Hepatocyte (in vitro differentiated cells): ENCODE results near the gene CMTM7. TPM values are rescaled to one million over a fixed set of nuclear protein-coding genes. Genes with fewer than 3 reads are reported as not detected.

ENCODE experiments used
- DNase-seq: peaks from one replicate; pipeline ENCODE4 v3.0.0-alpha.2; 2016; ENCODE audit warnings: low spot score
- H2AFZ ChIP-seq: fragments of 200-600 bp; sonication (generic); 2 replicates; pipeline ENCODE4 v1.6.0; 2016; ENCODE audit warnings: antibody characterized with exemption, mild to moderate bottlenecking
- H3K27ac ChIP-seq: fragments of 200-600 bp; sonication (generic); 2 replicates; pipeline ENCODE4 v1.5.1; 2016; ENCODE audit warnings: mild to moderate bottlenecking
- H3K27me3 ChIP-seq: fragments of 200-600 bp; sonication (generic); 2 replicates; pipeline ENCODE4 v1.6.1; 2016
- H3K36me3 ChIP-seq: fragments of 200-600 bp; sonication (generic); replicated peaks from 2 replicates; pipeline ENCODE4 v1.5.1; 2016; ENCODE audit warnings: low read depth; ENCODE audit not compliant: insufficient read depth
- H3K4me1 ChIP-seq: fragments of 200-600 bp; sonication (generic); 2 replicates; pipeline ENCODE4 v1.5.1; 2016; ENCODE audit warnings: mild to moderate bottlenecking, moderate library complexity; ENCODE audit not compliant: insufficient read depth
- H3K4me2 ChIP-seq: fragments of 200-600 bp; sonication (generic); 2 replicates; pipeline ENCODE4 v1.6.0; 2016
- H3K4me3 ChIP-seq: fragments of 200-600 bp; sonication (generic); 2 replicates; pipeline ENCODE4 v1.5.1; 2016; ENCODE audit warnings: mild to moderate bottlenecking
- H3K79me2 ChIP-seq: fragments of 200-600 bp; sonication (generic); 2 replicates; pipeline ENCODE4 v1.6.0; 2017; ENCODE audit warnings: mild to moderate bottlenecking
- H3K9me2 ChIP-seq: fragments of 200-600 bp; sonication (generic); replicated peaks from 2 replicates; pipeline ENCODE4 v1.6.0; 2017; ENCODE audit warnings: mild to moderate bottlenecking; ENCODE audit not compliant: insufficient read depth
- H3K9me3 ChIP-seq: fragments of 200-600 bp; sonication (generic); 2 replicates; pipeline ENCODE4 v1.5.1; 2016; ENCODE audit warnings: low read depth, mild to moderate bottlenecking
- H4K20me1 ChIP-seq: fragments of 200-600 bp; sonication (generic); 2 replicates; pipeline ENCODE4 v1.6.0; 2016; ENCODE audit warnings: mild to moderate bottlenecking; ENCODE audit not compliant: insufficient read depth, poor library complexity, severe bottlenecking
- EZH2 ChIP-seq: fragments of 200-600 bp; sonication (generic); IDR thresholded peaks from 2 replicates; pipeline ENCODE4 v1.6.1; 2016; ENCODE audit warnings: antibody characterized with exemption, mild to moderate bottlenecking, borderline replicate concordance
- EZH2phosphoT487 ChIP-seq: fragments of 200-600 bp; sonication (generic); IDR thresholded peaks from one replicate; pipeline ENCODE4 v1.6.1; 2018; ENCODE audit warnings: antibody characterized with exemption, mild to moderate bottlenecking, low read depth, moderate library complexity; ENCODE audit not compliant: unreplicated experiment, severe bottlenecking
- WGBS: methylation state at CpG from one replicate; pipeline ENCODE4 v1.1.6; 2016; ENCODE audit warnings: low lambda C conversion rate; ENCODE audit errors: missing lambda C conversion rate; 5-methylcytosine and 5-hydroxymethylcytosine counted together
- polyA plus RNA-seq: library from polyadenylated mRNA; unstranded; fragments of >200 nt; fragmentation: Nextera tagmentation; extraction: Ambion mirVana; gene quantifications from 2 replicates; pipeline ENCODE4 v1.2.1, GENCODE V29; 2016
- total RNA-seq: library from RNA; depleted of rRNA; stranded (reverse); fragments of >200 nt; gene quantifications from 2 replicates; pipeline ENCODE4 v1.2.3, GENCODE V29; 2014
- TF ChIP-seq, protein P1 (sequence below): fragments of 200-600 bp; sonication (generic); IDR thresholded peaks from 2 replicates; pipeline ENCODE4 v1.5.1; 2016; ENCODE audit warnings: antibody characterized with exemption, mild to moderate bottlenecking; ENCODE audit not compliant: poor library complexity

Gene CMTM7
- total and polyA plus RNA-seq, 2 experiments from 2014 or later, result 6.1 to 63.0 TPM

DNA sequence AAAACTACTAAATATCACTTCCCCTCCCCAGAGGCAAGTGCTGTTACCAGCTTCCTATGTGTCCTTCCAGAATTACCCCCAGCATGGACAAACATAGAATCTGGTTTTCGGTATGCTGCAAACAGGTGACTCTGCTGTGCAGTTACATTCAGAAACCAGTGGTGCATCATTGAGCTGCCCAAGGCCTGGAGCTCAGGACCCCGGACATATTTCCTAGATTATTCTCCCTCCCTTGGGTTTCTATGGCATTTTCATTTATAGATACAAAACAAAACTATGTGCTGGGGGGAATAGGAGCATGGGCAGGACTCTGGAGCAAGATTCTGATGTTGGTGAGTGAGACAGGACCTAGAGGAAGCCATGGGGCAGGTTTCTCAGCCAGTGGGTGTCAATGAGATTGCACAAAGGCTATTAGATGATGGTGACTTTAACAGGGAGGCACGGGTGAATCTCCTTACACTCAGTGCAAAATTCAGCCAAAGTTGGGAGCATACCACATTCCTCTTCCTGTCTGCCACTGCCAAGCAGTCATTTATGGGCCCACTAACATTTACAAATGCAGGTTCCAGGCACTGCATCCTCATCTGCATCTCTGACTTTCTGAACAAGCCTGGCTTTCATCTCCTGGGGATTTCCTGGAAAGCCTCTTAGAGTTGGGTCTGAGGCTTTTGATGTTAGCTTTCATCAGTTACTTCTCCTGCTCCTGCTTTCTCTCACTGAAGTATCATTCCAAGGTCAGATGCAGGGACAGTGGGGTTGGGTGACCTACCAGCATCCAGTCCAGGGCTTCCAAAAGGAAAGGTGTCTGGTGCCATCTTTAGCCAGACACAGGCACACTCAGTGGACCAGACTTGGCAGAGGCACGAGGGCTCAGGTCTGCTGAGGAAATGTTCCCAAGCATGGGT lies 44.5 kb downstream of the CMTM7 start:
- TF ChIP-seq, protein P1, sequence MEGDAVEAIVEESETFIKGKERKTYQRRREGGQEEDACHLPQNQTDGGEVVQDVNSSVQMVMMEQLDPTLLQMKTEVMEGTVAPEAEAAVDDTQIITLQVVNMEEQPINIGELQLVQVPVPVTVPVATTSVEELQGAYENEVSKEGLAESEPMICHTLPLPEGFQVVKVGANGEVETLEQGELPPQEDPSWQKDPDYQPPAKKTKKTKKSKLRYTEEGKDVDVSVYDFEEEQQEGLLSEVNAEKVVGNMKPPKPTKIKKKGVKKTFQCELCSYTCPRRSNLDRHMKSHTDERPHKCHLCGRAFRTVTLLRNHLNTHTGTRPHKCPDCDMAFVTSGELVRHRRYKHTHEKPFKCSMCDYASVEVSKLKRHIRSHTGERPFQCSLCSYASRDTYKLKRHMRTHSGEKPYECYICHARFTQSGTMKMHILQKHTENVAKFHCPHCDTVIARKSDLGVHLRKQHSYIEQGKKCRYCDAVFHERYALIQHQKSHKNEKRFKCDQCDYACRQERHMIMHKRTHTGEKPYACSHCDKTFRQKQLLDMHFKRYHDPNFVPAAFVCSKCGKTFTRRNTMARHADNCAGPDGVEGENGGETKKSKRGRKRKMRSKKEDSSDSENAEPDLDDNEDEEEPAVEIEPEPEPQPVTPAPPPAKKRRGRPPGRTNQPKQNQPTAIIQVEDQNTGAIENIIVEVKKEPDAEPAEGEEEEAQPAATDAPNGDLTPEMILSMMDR, result no peak
- TF ChIP-seq EZH2phosphoT487 (no peak), EZH2 (no peak)
- H3K79me2 ChIP-seq, result peaks cover 11% of the 10 kb centered on the region
- 71% methylated on average over 4 of the region's 4 CpGs for WGBS
- no peak overlapping the region for H3K27ac ChIP-seq
- no peak for DNase-seq
- no peaks in the 10 kb centered on the region for H4K20me1 ChIP-seq
- no peaks in the 10 kb centered on the region for H3K27me3 ChIP-seq
- no peak overlapping the region for H3K4me2 ChIP-seq
- no peaks in the 10 kb centered on the region for H3K4me1 ChIP-seq
- no peaks in the 10 kb centered on the region for H3K36me3 ChIP-seq
- no peak overlapping the region for H3K4me3 ChIP-seq
- H3K9me3 ChIP-seq, result no peaks in the 10 kb centered on the region
- H3K9me2 ChIP-seq, result no peaks in the 10 kb centered on the region
- no peak overlapping the region for H2AFZ ChIP-seq

DNA sequence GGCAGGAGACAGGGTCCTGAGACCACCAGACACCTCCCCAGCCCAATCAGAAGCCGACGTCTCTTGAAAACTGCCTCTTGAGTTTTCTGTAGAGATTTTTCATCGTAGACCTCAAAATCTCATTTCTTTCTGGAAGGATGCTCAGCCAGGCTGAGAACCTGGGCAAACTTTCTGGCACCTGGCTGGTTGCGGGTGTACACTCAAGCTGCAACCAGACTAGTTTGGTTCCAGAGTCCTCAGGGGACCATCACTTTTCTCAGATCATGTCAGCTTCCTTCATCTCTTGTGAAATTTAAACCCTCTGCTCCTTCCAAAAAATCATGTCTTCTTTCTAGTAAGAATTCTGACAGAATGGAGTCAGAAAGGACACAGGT lies 45.1 kb downstream of the CMTM7 start:
- no peaks in the 10 kb centered on the region for H3K4me1 ChIP-seq
- no peak overlapping the region for H3K27ac ChIP-seq
- no peak overlapping the region for H3K4me2 ChIP-seq
- WGBS, result 86% methylated on average over 4 of the region's 4 CpGs
- no peak for TF ChIP-seq EZH2phosphoT487
- TF ChIP-seq EZH2, result no peak
- TF ChIP-seq, protein P1, result no peak
- no peak overlapping the region for H3K4me3 ChIP-seq
- H3K9me3 ChIP-seq, result no peaks in the 10 kb centered on the region
- no peaks in the 10 kb centered on the region for H3K36me3 ChIP-seq
- H2AFZ ChIP-seq, result no peak overlapping the region
- H3K9me2 ChIP-seq, result no peaks in the 10 kb centered on the region
- peaks cover 7% of the 10 kb centered on the region for H3K79me2 ChIP-seq
- H4K20me1 ChIP-seq, result no peaks in the 10 kb centered on the region
- no peaks in the 10 kb centered on the region for H3K27me3 ChIP-seq
- DNase-seq, result no peak

DNA sequence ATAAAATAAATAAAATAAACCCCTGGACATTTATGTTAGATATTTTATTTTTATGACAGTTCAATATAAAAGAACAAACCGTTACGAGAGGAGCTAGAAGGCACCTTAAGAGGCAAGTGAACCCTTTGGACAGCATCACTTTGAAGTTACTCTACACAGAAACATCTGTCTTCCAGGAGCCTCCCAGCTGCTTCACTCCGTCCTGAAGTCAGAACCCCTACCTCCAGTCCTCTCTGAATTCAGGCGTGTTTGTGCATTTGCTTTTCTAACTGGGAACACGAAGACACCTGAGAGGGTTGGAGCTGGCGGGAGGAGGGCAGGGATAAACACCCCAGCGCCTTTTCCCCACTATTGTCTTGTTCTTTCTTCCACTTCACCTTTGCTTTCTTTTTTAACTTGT lies 46.2 kb downstream of the CMTM7 start:
- DNase-seq, result no peak
- no peak overlapping the region for H3K27ac ChIP-seq
- no peaks in the 10 kb centered on the region for H3K27me3 ChIP-seq
- H3K9me3 ChIP-seq, result no peaks in the 10 kb centered on the region
- WGBS, result 84% methylated on average over 7 of the region's 7 CpGs
- H4K20me1 ChIP-seq, result no peaks in the 10 kb centered on the region
- no peaks in the 10 kb centered on the region for H3K9me2 ChIP-seq
- no peaks in the 10 kb centered on the region for H3K36me3 ChIP-seq
- H3K79me2 ChIP-seq, result peaks cover 3% of the 10 kb centered on the region
- H3K4me2 ChIP-seq, result no peak overlapping the region
- no peak overlapping the region for H2AFZ ChIP-seq
- H3K4me3 ChIP-seq, result no peak overlapping the region
- no peaks in the 10 kb centered on the region for H3K4me1 ChIP-seq
- TF ChIP-seq EZH2phosphoT487 (no peak), EZH2 (no peak)
- TF ChIP-seq, protein P1, result no peak
